ENCODE measurements around the gene WIPF3.
"Not testable (repeated sequence)": the region's sequence is repeated elsewhere in the genome, so short reads cannot be mapped to it uniquely, and the experiment has no call there.

WIPF3 gene

GRCh38 chr7:29883462-29884398, 77.4 kb downstream of the WIPF3 start:
- DNase-seq = no peak

GRCh38 chr7:29884399-29885272, 78.3 kb downstream of the WIPF3 start:
- DNase-seq = no peak

DNA sequence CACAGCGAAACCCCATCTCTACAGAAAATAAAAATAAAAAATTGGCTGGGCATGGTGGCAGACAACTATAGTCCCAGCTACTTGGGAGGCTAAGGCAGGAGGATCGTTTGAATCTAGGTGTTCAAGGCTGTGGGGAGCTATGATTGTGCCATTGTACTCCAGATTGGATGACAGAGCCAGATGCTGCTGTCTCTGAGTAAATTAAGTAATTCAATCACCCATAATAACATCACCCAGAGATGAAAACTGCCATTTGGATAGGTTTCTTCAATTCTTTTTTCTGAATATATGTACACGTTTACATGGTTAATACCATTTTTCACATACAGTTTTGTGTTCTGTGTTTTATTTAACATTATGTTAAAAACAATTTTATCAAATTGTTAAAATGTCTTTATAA, 79.3 kb downstream of the WIPF3 start:
- DNase-seq = no peak

- DNase-seq = no peak
These were observed 80.5 kb downstream of the WIPF3 start for GRCh38 chr7:29886827-29887226.

DNA sequence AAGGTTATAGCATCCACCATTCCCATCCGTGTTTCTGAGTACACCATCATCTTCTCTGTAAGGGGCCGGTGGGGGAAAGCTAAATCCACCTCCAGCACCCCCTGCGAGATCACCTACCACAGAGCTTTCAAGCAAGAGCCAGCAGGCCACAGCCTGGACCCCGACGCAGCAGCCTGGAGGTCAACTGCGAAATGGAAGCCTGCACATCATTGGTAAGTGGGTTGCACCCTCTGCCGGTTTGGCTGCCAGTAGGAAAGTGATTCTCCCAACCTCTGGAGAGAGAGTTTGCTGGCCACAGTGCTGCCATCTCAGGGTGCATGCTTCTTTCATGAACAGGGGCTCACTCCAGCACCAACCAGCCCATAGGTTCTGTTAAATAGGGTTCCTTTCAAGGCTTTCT, 81.7 kb downstream of the WIPF3 start:
- no peak for DNase-seq

GRCh38 chr7:29889288-29889687, 83.0 kb downstream of the WIPF3 start:
- no peak for DNase-seq

- DNase-seq = no peak
These were observed 83.9 kb downstream of the WIPF3 start for GRCh38 chr7:29890251-29890650.

- not testable (repeated sequence) for DNase-seq
These were observed 84.5 kb downstream of the WIPF3 start for GRCh38 chr7:29890786-29891185.

GRCh38 chr7:29891766-29892165, 85.5 kb downstream of the WIPF3 start:
- no peak for DNase-seq

DNA sequence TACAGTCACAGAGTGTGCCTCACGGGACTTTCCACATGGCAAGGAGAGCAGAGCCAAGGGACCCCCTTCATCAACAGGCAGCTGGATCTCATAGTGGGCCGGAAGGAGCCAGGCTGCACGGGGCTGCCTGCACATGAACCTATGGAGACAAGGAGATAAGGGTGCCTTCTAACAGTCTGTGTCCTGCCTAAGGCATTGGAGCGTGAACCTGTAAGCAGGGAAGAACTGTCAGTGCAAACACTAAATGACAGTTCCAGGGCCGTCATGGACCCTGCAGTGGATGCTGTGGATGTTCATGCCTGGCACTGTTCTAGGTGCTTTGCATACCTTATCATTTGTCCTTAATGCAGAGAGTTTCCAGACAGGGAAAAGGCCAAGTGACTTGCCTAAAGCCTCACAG, 85.9 kb downstream of the WIPF3 start:
- no peak for DNase-seq

DNA sequence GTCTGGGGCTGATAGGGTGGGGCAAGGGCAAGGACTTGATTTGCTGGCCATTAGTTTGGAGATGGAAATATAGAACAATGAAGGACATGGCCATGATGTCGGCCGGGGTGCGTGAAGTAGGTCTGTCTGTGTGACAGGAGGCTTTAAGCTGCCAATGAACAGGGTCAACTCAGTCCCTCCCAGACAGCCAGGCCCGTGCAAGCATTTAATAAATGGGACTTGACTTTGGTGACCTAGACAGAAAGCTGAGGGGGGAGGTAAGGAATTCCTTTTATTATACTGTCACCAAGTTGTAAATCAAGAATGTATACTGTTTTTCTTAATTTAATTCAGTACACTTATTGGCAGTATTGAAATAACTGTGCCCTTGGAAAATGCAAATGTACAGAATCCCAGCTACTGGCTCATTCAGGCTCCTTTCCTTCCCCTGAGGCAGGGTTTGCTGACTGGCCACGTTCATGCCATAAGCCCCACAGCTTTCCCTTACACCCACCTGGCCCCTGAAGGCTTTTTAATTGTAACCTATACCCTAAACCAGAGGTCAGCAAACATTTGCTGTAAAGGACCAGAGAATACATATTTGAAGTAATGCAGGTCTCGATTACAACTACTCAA, 87.2 kb downstream of the WIPF3 start:
- DNase-seq = no peak

GRCh38 chr7:29894256-29894655, 87.9 kb downstream of the WIPF3 start:
- DNase-seq = no peak

DNA sequence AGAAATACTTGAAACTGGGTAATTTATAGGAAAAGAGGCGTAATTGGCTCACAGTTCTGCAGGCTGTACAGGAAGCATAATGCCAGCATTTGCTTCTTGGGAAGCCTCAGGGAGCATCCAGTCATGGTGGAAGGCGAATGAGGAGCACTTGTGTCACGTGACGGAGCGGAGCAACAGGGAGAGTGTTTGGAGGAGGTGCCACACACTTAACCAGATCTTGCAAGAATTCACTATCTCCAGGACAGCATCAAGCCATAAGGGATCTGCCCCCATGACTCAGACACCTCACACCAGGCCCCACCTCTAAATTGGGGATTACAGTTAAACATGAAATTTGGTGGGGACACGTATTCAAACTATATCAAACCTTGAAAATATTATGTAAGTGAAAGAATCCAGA, 89.3 kb downstream of the WIPF3 start:
- no peak for DNase-seq

GRCh38 chr7:29896685-29897411, 90.5 kb downstream of the WIPF3 start:
- no peak for DNase-seq

- no peak for DNase-seq
These were observed 92.0 kb downstream of the WIPF3 start for GRCh38 chr7:29898301-29898700.

DNA sequence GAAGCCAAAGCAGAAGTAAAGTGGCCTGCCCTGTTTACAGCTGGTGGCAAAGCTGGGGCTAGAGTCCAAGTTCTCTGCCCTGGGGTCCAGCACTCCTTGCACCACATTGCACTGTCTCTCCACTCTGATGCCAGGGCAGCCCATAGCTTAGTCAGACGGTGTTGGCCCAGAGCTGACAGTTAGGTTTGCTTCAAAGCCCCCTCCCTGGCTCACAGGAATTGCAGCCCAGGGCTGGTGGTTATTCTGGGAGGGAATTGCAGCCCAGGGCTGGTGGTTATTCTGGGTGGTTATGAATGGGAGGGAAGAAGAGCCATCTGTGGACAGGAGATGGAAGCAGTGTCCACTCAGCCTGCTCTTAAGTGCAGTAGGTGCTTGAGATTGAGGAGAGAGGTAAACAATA, 94.4 kb downstream of the WIPF3 start:
- DNase-seq = peak in 1 of 2 experiments; percentile 39

- no peak for DNase-seq
These were observed 100.1 kb downstream of the WIPF3 start for GRCh38 chr7:29906200-29907022.

- DNase-seq = no peak
These were observed 107.9 kb downstream of the WIPF3 start for GRCh38 chr7:29914180-29914579.

- DNase-seq = no peak
These were observed 109.3 kb downstream of the WIPF3 start for GRCh38 chr7:29915481-29916215.

GRCh38 chr7:29917641-29918040, 111.3 kb downstream of the WIPF3 start:
- DNase-seq = peak; percentile 42 to 56

DNA sequence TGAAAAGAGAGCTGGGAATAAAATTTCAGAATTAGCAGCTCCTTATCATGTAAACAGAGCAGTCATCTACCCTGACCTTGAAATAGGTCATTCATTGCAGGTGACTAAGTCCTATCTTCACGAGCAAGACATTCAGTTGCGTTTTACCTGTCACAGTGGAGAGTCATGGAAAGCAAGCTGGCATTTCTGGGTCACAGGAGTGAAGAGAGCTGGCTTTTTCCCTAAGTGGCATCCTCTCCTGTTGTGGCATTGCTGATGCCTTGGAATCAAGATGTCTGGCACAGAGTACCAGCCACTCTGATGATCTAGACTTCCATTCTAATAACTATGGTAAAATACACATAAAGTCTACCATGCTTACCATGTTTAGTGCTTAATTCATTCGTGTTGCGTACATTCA, 112.5 kb downstream of the WIPF3 start:
- no peak for DNase-seq

Data from NCI-H187 (cell line).